HG03139 (cell line): ENCODE measurements around the gene TM4SF20.
A peak's percentile ranks its signal among the peaks of the same experiment; 100 is the strongest.

Experiments used
- ATAC-seq: cut with Tn5 transposase; IDR thresholded peaks from one replicate; pipeline ENCODE4 v1.9.1; 2021; ENCODE audit not compliant: unreplicated experiment

TM4SF20 gene

DNA sequence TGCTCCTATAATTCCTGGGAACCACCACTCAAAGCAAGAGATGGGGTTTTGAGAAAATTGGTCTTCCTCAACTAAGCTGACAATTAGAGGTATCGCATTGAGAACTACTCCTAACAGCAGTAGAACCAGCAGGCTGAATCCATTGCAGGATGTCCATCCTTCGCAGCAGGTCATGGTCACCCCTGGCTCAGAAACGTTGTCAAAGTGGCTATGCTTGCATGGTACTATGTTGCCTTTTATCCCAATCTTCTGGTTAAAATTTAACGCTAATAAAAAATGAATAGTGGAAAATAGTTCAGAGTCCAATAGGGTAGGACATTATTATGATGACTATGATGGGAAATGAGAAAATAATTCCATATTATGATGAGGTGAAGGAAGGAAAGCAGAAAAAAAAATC lies at the start of gene TM4SF20:
TSS of gene TM4SF20 (minus strand) at position 212 of the 400 bp plus-strand sequence. CDS start at position 174, 38 bp downstream.
- ATAC-seq = no peak

- ATAC-seq = no peak
Measured at GRCh38 chr2:227428731-227429285, 49.7 kb upstream of the TM4SF20 start.

DNA sequence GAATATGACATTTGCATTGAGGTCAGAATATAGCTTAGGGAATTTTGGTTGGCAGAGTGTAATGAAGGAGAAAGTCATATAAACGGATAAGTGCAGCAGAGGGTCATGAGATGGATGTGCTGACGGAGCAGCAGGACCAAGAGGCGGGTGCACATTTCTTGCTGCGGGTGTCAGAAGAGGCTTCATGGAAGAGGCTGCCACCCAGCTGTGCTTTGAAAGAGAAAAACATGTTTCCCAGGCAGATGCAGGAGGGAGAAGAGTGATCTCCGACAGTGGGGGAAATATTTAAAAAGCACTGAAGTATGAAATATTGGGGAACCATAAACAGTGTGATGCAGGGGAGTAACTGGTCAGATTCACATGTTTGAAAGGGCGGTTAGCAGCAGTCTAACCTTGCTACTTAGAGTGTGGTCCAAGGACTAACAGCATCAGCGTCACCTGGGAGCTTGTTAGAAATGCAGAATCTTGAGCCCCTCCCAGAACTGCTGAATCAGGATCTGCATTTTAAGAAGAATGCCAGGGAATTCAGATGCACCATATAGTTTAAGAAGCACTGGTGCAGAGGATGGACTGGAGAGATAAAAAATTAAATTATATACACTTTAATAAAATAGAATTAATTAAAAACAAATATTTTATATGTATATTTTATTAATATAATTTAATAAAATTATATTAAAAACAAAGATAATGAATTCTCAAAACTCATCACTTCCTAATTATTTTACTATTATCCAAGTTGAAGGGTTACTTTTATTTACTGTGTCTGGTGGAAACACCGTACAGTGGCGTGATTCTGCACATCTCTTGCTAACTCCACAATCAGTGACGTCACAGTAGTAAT lies 44.8 kb upstream of the TM4SF20 start:
- ATAC-seq = no peak

GRCh38 chr2:227420087-227421052 lies 41.3 kb upstream of the TM4SF20 start:
- ATAC-seq = no peak

DNA sequence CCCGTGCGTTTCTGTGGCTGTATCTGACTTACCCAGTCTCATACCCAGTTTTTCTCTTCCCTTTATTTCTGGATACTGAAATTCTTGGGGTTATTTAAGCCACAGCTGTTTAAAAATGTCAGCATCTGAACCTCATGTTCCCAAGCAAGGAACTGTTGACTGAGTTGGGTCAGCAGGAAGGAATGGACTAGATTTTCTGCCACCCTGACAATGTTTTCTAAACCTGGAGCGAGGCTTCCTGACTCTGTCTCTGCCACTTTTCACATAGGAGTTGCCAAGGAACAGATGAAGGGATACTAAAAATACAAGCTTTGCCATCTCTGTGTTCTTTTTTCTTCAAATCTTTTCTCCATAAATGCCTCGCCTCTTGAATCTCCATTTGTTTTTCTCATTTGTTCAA lies 37.6 kb upstream of the TM4SF20 start:
- no peak for ATAC-seq

GRCh38 chr2:227415538-227416424 lies 36.7 kb upstream of the TM4SF20 start:
- peak; percentile 26 for ATAC-seq

DNA sequence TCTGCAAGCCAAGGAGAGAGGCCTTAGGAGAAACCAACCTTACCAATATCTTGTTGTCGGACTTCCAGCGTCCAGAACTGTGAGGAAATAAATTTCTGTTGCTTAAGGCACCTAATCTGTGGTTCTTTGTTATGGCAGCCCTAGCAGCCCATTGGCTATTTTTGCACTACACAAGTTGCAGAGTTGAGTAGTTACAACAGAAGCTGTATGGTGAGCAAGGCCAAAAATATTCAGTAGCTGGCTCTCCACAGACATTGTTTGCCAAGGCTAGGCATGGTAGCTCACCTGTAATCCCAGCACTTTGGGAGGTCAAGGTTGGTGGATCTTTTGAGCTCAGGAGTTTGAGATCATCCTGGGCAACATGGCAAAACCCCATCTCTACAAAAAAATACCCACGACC lies 35.7 kb upstream of the TM4SF20 start:
- ATAC-seq = no peak

DNA sequence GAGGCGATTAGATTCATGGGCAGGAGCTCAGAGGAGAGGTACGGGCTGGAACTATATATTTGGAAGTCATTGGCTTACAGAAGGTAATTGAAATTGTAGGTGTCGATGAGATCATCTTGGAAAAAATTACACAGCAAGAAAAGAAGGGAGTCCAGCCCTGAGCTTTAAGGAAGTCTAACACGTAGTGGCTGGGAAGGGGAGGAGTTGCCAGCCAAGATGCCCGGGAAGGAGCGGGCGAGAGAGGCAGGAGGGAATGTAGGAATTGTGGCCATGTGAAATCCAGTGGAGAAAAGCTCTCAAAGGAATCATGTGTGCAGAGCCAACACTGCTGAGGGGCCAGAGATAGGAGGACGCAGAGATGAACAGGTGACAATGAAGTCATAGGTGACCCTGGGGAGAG lies 34.3 kb upstream of the TM4SF20 start:
- no peak for ATAC-seq

- no peak for ATAC-seq
Measured at GRCh38 chr2:227412877-227413276, 33.8 kb upstream of the TM4SF20 start.

GRCh38 chr2:227411990-227412350 lies 32.9 kb upstream of the TM4SF20 start:
- ATAC-seq = no peak

GRCh38 chr2:227411320-227411989 lies 32.3 kb upstream of the TM4SF20 start:
- ATAC-seq = peak; percentile 59

DNA sequence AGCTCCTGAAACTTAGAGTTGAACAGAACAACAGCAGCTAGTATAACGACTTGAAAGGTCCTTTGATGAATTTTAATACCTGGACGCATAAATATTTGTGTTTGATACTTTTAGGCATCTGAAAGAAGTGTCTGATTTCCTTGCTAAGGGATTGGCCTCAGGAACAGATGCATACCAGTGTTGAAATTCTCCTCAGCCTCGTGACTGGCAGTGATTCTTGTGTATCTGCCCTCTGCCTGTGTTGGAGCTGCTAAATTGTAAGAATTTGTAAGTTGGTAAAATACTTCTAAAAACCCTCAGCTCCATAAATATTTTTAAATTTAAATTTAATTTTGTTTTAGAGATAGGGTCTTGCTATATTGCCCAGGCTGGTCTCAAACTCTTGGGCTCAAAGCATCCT lies 31.1 kb upstream of the TM4SF20 start:
- no peak for ATAC-seq

GRCh38 chr2:227407591-227408151 lies 28.6 kb upstream of the TM4SF20 start:
- ATAC-seq = no peak

- ATAC-seq = no peak
Measured at GRCh38 chr2:227406177-227407031, 27.3 kb upstream of the TM4SF20 start.

GRCh38 chr2:227404585-227405271 lies 25.6 kb upstream of the TM4SF20 start:
- ATAC-seq = no peak

- ATAC-seq = no peak
Measured at GRCh38 chr2:227402959-227403358, 23.9 kb upstream of the TM4SF20 start.

GRCh38 chr2:227402321-227402720 lies 23.2 kb upstream of the TM4SF20 start:
- no peak for ATAC-seq

- no peak for ATAC-seq
Measured at GRCh38 chr2:227401550-227401949, 22.4 kb upstream of the TM4SF20 start.
